ENCODE results near the gene LRP8.

Gene LRP8

DNA sequence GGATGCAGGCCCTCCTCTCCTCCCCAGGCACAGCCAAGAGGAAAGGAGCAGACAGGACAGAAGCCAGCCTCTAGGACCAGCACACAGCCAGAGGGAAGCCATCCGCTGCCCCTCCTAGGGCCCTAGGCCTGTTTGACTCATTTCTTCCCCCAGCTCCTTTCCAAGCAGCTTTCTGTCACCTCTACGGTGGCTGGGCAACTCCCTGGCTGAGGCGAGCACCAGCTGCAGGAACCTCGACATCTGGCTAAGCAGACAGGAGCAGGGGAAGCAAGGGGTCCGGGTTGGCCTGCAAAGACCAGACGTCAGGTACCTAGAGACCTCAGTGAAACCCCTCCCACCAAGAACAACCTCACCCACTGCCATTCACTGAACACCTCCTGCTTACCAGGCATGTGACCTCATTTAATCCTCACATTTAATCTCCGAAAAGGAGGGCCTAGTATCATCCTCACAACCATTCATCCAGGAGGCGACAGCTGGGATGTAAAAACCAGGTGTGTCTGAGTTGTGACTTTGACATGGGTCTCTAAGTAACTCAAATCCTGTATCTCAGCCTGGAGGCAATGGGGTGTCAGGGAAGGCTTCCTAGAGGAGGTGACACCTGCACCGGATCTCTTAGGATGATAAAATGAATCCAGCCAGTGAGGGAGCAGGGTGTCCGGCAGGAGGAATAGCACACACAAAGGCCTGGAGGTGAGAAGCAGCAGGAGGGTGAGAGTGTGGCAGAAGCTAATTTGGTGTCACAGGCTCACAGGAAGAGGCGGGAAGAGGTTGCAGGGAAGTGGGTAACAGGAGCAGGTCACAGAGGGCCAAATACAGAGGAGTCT is 5.9 kb downstream of the LRP8 start:
- DNase-seq (ENCODE audit: low read depth): no peak

GRCh38 chr1:53321366-53321765 is 6.5 kb downstream of the LRP8 start:
- DNase-seq (ENCODE audit: low read depth): no peak

DNA sequence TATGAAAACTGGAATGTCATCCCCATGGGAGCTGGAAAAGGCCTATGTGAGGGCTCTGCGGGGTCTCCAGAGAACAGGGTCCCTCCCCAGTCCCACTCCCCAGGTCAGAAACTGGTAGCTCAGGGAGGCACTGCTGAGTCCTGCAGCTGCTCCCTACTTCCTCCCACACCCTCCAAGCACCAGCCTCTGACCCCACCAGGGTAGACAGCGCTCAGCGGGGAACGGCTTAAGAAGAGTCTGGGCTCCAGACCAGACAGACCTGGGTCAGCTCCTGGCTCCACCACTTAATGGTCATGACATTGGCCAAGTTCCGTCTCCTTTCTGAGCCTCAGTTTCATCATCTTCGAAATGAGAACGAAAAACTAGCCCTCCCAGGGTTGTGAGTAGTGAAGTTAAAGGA is 7.2 kb downstream of the LRP8 start:
- no peak for DNase-seq (ENCODE audit: low read depth)

- no peak for DNase-seq (ENCODE audit: low read depth)
These were observed 8.4 kb downstream of the LRP8 start for GRCh38 chr1:53319296-53320101.

DNA sequence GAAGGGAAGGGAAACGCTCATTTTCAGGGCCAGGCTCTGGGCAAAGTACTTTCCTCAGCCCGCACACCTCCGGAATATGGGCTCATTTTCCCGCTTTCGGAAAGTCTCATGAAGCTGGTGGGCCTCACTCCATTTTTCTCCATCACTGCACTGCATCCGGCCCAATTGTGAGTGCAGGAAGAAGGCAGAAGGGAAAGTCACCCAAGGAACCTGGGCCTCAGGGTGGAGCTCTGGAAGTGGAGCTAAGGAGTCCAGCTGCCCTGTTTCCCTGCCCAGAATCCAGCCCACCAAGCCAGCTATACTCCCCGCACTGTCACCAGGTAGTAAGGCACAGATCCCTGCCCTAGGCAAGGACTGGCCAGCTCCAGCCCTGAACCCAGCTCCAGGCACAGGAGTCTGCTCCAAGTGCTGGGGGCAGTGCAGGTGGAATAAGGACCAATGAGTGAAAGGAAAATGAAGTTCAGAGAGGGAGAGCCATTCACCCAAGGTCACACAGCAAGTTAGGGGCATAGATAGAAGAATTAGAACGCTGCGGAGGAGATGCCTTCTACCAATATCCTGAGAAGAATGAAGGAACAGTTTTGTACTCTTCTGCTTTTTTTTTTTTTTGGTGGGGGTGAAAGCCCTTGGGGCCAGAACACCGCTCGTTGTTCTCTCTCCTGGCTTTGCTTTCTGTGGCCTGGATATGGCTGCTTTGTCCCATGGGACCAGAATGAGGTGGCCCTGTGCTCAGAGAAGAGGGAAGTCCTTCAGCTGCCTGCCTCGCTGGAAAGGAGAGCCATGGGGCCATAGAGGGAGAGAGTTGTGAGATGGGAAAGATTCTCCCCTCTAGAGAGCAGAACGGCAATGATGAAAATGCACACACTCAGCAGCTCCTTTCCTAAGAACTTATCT is 10.0 kb downstream of the LRP8 start:
- no peak for DNase-seq (ENCODE audit: low read depth)

DNA sequence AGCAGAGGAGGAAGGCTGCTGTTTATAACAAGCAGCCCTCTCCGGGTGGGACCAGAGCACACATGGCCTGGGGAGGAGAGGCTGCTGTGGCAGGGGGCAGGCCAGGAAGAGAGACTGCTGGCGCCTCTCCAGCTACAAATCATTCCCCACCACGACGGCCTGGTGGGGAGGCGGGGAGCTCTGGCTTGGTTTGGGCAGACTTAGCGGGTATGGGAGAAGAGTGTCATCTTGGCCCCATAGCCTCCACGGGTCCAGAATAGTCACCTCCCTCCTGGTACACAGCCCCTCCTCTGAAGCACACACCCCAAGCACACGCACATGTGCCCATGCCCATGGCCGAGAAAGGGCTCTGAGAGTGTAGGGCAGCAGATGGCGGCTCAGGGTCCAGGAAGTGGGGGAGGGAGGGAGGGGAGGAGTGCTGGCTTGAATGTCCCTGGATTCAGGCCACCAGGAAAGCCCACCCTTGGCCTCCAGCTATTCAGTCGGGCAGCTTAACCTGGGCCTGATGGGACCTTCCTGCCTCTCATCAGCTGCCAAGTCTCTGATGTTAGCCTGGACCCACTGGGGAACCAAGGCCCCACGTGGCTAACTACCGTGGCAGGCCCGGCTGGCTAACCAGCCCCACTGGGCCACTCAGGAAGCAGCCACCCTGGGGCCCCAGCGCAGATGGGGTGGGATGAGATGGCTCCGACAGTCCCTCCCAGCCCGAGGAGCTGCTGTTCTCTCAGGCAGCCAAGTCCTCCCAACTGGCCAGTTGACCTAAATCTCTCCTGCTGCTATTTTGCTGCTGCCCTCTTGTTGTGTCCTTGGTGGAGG is 10.9 kb downstream of the LRP8 start:
- DNase-seq (ENCODE audit: low read depth): no peak

DNA sequence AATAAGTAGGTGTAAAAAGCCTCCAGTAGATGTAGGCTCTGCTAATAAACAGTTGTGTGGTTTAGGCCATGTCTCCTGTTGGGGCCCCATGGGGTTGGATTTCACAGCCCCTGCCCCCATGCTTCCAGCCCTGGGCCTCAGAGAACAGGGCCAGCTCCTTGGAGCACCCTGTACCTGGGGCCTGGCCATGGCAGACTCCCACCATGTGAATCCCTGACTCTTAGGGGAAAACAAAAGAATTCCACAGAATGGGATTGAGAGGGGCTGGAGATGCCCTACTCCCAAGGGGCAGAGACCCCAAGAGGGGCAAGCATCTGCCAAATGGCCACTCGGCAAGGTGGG is 11.5 kb downstream of the LRP8 start:
- no peak for DNase-seq (ENCODE audit: low read depth)

DNA sequence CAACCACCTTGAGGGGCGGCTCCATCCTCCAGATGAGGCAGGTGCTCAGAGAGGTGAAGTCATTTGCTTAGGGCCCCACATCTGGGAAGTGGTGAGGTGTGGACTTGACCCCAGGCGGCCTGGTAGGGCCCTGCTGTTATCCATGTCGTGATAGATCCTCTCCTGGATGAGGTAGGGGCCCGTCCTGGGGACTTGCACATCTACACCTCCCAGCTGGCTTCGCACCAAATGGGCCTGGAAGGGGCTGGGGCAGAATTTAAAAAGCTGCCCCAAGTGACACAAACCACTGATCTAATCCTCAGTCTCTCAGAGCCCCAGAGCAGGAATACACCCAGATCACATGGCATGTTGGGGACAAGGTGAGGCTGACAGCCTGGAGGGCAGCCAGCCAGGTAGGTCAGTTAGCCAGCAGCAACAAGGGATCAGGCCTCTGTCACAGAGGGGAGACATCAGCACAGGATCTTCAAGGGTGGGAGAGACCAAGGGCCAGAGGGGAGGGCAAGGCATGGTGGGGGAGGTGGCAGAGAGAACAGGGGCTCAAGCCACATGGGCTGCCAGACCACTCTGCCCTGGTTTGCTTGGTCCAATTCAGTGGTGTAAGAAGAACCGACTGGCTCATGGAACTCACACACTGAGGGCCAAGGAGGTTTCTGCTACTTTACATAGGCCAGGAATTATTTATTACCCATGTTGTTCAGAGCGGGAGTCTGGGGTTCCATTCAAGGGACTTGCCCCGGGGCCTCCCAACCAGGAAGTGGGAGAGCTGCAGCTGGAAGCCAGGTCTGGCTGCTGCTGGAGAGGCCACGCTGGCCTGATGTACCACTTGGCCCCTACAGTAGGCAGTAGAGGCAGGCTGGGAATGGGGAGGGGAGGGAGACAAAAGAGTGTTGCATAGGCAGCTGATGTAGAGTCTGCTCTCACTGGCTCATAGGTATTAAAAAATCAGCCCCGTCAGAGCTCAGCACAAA is 12.1 kb downstream of the LRP8 start:
- peak; percentile 38 for DNase-seq (ENCODE audit: low read depth)

DNA sequence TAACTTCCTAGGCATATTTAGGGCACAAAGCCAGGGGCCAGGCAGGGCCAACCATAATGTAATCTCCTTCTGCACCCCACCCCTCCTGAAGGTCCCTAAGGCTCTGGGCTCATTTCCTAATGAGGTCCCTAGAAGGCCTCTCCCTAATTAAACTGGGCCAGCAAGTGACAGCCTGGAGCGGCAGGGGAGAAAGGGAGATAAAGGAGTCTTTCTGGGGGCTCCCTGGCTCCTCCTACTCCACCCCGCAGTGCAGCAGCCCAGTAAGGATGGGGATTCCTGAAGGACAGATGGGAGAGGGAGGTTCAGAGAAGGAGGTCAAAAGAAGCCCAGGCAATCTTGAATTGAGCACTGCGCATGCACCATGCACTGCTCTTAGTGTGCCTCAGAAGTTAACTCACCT is 12.8 kb downstream of the LRP8 start:
- DNase-seq (ENCODE audit: low read depth): no peak

DNA sequence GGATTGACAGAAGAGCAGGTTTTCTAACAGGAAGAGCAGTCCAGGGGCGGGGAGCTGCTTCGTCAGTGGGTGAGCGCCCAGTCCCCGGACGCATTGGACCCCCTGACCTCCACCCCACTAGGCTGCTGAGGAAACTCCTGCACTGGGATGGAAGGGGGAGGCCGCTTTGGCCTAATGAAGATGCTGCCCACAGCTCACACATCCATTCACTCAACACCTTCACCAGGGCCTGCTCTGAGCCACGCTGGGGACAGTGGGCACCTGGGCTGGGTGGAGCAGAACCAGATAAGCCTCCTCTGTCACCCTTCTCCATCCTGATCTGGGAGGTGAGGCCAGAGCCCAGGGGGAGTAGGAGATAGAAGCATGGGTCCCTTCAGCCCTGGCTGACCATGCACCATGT is 13.3 kb downstream of the LRP8 start:
- no peak for DNase-seq (ENCODE audit: low read depth)

DNA sequence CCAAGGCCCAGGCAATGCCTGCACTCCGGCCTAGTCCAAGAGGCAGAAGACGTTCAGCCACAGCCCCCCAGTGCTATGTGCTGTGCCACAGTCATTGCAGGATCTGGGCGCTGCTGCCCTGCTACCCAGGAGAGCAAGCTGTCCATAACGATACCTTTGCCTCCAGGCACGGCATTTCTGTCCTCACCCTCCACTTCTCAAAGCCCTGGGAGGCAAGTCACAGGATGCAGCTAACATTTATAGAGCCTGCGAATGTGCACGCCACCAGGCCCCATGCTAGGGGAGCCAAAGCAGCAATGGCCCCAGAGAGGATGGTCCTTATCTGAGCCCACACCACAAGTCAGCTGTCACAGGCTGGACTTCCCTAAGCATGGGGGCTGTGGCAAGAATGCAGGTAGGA is 13.8 kb downstream of the LRP8 start:
- no peak for DNase-seq (ENCODE audit: low read depth)

DNA sequence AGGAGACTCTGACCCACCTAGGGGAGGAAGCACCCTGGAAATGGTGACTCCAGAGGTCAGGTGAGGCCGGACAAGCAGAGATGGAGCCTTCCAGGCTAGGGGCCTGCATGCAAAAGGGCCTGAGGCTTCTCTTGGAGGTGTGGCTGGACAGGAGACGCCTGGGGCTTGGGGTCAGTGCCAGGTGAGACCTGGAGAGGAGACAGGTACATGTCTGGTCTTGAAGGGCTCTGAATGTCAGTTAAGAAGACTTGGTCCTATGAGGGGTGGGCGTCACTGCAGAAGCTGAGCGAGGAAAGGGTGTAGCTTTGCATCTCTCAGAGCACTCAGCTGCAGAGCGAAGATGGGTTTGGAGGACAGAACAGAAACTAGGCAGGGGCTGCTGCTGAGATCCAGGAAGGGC is 14.3 kb downstream of the LRP8 start:
- DNase-seq (ENCODE audit: low read depth): no peak

- no peak for DNase-seq (ENCODE audit: low read depth)
These were observed 16.1 kb downstream of the LRP8 start for GRCh38 chr1:53311702-53312305.

DNA sequence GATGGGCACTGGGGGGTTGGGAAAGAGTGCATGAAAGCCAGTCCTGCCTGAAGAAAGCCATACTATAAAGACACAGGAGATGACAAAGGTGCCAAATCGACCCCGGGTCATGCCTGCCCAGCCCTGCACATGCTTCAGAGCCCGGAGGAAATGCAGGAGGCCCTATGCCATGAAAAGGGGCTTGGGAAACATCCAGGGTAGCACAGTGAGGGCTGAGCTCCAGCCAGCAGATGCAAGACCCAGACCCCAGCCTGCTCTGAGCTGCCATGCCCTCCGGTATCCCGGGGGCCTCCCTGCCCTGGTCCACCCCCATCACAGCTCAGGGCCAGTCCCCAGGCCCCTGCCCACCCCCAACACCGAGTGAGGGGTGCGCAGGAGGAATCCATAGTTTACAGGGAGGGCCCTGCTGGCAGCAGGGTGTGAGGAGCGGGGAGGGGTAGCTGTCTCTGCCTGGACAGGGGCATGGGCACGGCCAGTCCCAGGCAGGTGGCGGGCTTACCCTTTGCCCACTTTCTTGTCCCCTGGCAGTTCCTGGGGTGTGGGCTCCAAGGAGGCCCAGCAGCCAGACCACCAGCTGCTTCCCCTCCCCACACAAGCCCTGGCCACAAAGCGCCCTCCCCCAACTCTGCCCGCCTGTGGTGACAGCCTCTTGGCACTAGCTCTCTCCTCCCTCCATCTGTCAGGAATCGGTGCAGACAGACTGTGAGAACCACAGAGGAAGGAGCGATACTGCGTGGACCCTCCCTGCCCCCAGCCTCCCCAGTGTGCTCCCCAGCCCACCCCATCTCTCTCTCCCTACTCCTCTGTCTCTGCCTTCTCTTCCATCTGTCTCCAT is 16.8 kb downstream of the LRP8 start:
- no peak for DNase-seq (ENCODE audit: low read depth)

DNA sequence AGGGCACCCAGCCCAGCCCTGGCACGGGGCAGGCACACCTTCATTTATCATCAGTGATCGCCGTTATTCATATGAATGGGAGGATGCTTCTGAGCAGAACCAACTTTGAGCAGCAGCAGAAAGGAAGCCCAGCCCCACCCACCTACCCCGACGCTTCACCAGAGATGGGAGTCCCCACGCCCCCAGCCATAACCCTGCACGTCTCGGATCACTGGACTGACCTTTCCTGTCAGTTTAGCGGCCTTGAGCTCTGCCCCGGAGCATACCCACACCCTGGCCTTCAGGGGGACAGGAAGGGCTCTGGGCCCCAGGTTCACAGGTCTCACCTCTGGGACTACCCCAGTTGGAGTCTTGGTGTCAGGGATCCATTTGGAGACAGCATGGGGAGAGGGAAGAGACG is 18.1 kb downstream of the LRP8 start:
- DNase-seq (ENCODE audit: low read depth): no peak

GRCh38 chr1:53308506-53308905 is 19.4 kb downstream of the LRP8 start:
- DNase-seq (ENCODE audit: low read depth): no peak

- no peak for DNase-seq (ENCODE audit: low read depth)
These were observed 20.8 kb downstream of the LRP8 start for GRCh38 chr1:53307037-53307436.

- DNase-seq (ENCODE audit: low read depth): peak; percentile 40
These were observed 21.7 kb downstream of the LRP8 start for GRCh38 chr1:53306168-53306567.

- no peak for DNase-seq (ENCODE audit: low read depth)
These were observed 22.2 kb downstream of the LRP8 start for GRCh38 chr1:53305650-53306049.
